GM23248 (cell line): ENCODE data around the gene NSMCE1.

Source experiments
- EZH2 ChIP-seq: fragments of 200-600 bp; sonication (generic); IDR thresholded peaks from 2 replicates; pipeline ENCODE4 v1.6.1; 2018; ENCODE audit warnings: antibody characterized with exemption, mild to moderate bottlenecking; ENCODE audit not compliant: insufficient read depth, poor library complexity, severe bottlenecking
- EZH2phosphoT487 ChIP-seq: fragments of 200-600 bp; sonication (generic); IDR thresholded peaks from 2 replicates; pipeline ENCODE4 v1.6.1; 2018; ENCODE audit warnings: antibody characterized with exemption, moderate library complexity, mild to moderate bottlenecking, low read depth; ENCODE audit not compliant: insufficient read depth

- TF ChIP-seq EZH2 (no peak), EZH2phosphoT487 (no peak)
Measured at GRCh38 chr16:27284865-27285675, 16.5 kb upstream of the NSMCE1 start.
